NOMO-1 treated with dmso at 0.1 percent for 144 hours (cell line): ENCODE measurements around the gene SLC44A3.
"Not testable (repeated sequence)": the region's sequence is repeated elsewhere in the genome, so short reads cannot be mapped to it uniquely, and the experiment has no call there.

Experiments
- DNase-seq: peaks from one replicate; lab custom pipeline; 2025; ENCODE audit not compliant: unreplicated experiment; lab: John Stamatoyannopoulos, UW

SLC44A3 gene

DNA sequence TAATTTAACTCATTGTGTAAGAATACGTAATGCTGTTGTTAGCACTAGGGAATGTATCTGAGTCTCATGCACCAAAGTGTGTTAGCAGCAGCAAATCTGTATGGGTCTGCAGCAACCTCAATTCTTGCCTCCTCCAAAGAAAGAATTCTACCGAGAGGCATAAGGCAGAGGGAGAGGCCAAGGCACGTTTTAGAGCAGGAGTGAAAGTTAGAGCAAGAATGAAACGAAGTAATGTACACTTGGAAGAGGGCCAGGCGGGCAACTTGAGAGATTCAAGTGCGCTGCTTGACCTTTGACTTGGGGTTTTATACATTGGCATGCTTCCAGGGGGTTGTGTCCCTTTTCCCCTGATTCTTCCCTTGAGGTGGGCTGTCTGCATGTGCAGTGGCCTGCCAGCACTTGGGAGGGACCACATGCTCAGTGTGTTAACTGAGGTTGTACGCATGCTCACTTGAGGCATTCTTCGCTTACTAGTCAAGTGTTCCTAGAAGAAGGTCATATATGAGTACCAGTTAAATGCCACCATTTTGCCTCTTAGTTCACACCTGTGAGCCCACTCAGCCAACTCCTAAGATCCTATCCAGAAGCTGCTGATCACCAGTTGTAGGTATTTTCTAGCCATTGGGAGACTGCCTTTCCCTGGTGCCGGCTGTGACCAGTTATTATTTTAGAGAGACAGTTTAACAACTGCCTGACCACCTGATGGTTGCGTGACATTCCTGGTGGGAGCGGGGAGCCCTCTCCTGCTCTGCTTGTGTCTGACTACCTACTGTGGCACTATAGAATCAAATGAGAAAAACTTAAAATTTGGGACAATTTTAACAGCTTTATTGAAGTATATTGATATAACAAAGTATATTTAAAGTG lies 109.4 kb downstream of the SLC44A3 start:
- no peak for DNase-seq

DNA sequence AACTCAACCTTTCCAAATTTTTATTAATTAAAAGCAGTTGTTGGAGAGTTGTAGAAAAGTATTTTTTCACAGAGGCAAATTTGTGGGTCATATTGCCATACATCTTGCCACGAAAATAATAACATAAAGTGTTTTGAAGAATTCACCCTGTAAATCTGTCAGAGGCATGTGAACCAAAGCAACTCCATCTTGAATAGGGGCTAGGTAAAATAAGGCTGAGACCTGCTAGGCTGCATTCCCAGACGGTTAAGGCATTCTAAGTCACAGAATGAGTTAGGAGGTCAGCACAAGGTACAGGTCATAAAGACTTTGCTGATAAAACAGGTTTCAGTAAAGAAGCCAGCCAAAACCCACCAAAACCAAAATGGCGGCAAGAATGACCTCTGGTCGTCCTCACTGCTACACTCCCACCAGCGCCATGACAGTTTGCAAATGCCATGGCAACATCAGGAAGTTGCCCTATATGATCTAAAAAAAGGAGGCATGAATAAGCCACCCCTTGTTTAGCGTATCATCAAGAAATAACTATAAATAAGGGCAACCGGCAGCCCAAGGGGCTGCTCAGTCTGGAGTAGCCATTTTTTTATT lies 111.2 kb downstream of the SLC44A3 start:
- no peak for DNase-seq

DNA sequence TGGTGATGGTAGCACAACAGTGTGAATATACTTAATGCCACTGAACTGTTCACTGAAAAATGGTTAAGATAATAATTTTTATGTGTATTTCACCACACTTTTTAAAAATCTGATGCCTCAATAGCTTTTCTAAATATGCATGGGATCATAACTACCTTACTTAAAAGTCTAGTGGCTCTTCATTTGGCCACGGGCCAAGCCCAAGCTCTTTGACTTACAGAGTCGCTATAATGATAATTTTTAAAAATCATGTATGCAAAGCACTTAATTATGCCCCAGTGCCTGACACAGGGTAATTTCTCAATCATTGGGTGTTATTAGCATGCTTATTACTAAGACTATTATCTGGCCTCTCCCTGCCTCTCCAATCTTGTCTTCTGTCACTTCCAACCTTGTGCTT lies 114.4 kb downstream of the SLC44A3 start:
- no peak for DNase-seq

DNA sequence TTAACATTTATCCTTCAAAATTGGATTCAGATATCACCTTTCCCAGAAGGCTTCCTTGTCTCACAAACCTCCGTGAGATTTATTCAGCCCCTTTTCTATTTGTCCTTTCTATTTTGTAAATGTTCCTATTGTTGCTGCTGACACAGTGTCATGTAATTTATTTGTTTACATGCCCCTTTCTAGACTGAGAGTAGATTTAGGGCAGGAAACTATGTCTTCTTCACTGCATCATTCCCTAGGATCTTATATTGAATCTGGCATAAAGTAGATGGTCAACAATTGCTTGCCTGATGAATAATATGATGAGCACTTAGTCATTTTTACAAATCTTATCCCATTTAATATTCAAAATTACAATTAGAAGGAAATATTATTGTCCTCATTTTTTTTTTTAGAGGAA lies 114.9 kb downstream of the SLC44A3 start:
- DNase-seq = no peak

DNA sequence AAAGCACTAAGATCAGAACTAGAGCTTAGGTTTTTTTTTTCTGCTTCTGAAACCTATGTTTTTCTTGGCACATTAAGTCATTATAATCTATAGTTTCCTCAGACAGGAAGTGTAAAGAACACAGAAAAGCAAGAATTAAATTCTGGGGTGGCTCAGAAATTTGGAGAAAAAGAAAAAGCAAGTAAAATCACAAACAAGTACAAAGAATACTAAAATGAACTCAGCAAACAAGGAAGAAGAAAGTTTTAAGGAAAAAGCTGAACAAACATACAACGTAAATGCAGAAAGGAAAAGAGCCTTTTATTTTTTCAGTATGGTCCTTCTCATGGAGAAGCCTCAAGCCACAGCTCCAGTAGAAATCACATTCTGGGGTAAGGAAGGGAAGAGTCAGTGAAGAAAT lies 115.3 kb downstream of the SLC44A3 start:
- no peak for DNase-seq

DNA sequence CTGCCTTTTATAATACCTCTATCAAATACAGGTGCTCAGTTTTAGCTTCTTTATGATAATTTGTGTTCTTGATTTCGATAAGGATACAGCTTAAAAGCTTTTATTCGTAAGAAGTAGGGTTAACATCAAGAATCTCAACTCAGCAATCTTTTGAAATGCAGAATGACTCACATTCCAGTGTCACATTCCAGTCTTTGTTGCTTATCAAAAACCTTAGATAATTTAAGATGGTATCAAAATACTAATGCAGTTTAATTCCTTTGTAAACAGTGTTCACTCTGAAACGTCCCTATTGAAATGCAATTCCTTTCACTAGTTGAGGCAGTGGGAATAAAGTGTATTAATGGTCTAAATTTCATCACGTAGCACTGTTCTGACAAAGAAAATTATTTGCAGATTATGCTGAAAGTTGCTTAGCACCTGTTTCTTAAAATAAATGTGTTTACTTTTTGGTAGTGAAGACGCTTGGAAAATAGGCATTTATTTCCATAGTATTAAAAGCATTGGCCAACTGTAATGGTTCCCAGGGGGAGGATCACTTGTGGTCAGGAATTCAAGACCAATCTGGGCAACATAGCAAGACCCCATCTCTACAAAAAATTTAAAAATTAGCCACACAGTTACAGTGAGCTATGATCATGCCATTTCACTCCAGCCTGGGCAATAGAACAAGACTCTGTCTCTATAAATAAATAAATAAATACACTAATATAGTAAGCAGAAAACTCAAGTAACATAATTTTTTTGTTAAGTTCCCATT lies 116.9 kb downstream of the SLC44A3 start:
- DNase-seq = no peak

DNA sequence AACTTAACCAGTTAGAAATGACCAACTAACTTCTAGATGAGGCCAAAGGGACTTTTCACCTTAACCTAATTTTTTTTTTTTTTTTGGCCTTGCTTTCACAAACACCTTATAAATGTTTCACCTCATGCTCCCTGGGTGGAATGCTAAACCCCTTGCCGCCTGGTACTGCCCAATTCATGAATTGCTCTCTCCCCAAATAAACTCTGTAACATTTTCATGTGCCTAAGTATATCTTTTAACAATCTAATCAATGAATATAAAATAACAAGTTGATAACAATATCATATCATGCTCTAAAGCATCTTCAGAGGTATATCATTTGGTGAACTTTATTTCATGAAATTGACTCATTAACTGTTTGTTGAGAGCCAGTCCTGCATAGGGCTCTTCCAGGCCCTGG lies 117.7 kb downstream of the SLC44A3 start:
- no peak for DNase-seq

DNA sequence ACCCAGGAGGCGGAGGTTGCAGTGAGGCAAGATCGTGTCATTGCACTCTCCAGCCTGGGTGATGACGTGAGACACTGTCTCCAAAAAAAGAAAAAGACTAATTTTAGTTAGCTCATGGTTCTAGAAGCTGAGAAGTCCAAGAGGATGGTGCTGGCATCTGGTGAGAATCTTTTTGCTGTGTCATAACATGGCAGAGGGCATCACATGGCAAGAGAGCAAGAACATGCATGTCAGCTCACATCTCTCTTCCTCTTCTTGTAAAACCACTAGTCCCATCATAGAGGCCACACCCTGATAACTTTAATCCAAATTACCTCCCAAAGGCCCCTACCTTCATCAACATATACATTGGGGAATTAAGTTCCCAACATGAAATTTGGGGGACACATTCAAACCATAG lies 120.6 kb downstream of the SLC44A3 start:
- no peak for DNase-seq

DNA sequence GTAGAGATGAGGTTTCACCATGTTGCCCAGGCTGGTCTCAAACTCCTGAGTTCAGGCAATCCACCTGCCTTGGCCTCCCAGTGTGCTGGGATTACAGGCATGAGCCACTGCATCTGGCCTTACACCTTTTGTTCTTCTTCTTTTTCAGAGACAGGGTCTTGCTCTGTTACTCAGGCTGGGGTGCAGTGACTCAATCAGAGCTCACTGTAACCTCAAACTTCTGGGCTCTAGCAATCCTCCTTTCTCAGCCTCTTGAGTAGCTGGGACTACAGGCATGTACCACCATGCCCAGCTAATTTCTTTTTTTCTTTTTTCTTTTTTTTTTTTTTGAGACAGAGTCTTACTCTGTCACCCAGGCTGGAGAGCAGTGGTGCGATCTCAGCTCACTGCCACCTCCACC lies 121.3 kb downstream of the SLC44A3 start:
- DNase-seq = not testable (repeated sequence)

DNA sequence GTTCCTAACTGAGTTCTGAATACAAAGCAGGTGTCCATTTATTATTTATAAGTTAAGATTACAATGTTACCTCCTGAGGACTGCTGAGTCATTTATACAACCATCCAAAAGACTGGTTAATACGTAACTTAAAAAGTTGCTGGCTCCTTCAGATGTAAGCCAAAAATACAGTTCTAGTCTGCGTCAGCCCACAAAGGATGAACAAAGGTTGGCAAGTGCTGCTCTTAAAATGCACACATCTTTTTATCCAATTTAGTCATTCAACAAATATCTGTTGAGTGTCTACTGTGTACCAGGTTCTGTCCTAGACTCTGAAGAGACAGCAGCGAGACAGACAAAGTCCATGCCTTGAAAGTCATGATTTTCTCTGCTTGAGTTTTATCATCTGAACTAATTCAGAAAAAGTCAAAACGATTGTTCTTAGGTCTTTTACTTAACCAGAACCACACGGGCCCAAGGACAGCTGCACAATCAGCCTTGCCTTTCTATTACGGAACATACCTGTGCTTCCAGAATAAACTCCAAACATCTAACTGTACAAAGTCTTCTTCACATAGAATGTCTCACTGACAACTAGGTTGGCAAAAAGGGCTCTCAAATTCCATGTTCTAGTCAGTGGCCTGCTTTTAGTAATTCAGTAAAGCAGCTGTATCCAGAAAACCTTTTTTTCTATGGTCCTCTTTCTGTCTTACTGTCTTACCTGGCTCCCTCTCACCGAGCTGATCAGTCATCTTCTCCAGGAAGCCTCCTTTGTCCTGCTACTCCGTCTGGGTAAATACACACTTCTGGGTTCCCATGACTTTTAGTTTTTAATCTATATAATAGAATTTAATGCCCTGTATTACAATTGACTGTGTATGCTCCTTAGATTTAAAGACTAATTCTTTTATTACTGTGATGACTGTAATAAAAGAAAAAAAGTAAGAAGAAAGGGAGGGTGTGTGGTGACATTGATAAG lies 122.3 kb downstream of the SLC44A3 start:
- no peak for DNase-seq
